Inferior parietal cortex (tissue), 1 donor: Measurements from ENCODE around the gene KDM4E.

ENCODE experiments used
- DNase-seq: peaks from one replicate; pipeline ENCODE4 v3.0.0-alpha.2; 2016; ENCODE audit errors: extremely low spot score

Gene KDM4E

GRCh38 chr11:95050595-95051202 is 25.6 kb downstream of the KDM4E start:
- no peak for DNase-seq

- no peak for DNase-seq
These were observed 29.3 kb downstream of the KDM4E start for GRCh38 chr11:95054356-95054755.

GRCh38 chr11:95055283-95055897 is 30.3 kb downstream of the KDM4E start:
- DNase-seq, result no peak

GRCh38 chr11:95057959-95058358 is 32.9 kb downstream of the KDM4E start:
- no peak for DNase-seq

- DNase-seq, result no peak
These were observed 33.6 kb downstream of the KDM4E start for GRCh38 chr11:95058621-95059020.

GRCh38 chr11:95059046-95059445 is 34.0 kb downstream of the KDM4E start:
- no peak for DNase-seq

GRCh38 chr11:95065336-95065735 is 40.3 kb downstream of the KDM4E start:
- DNase-seq, result no peak

GRCh38 chr11:95066716-95067038 is 41.6 kb downstream of the KDM4E start, which contains the start of gene SRSF8:
TSS of gene SRSF8 (plus strand) at chr11:95066919. CDS start at chr11:95067227, 308 bp downstream.
- DNase-seq, result no peak

GRCh38 chr11:95067039-95067840 is 42.2 kb downstream of the KDM4E start:
- peak; percentile 81 for DNase-seq

GRCh38 chr11:95067841-95068219 is 42.8 kb downstream of the KDM4E start:
- DNase-seq, result peak; percentile 74

GRCh38 chr11:95068549-95068948 is 43.5 kb downstream of the KDM4E start:
- peak; percentile 86 for DNase-seq

GRCh38 chr11:95070471-95070870 is 45.4 kb downstream of the KDM4E start:
- no peak for DNase-seq

- no peak for DNase-seq
These were observed 47.9 kb downstream of the KDM4E start for GRCh38 chr11:95072948-95073347.

GRCh38 chr11:95074792-95075563 is 49.9 kb downstream of the KDM4E start:
- no peak for DNase-seq

GRCh38 chr11:95076416-95076815 is 51.4 kb downstream of the KDM4E start:
- no peak for DNase-seq

- DNase-seq, result no peak
These were observed 51.9 kb downstream of the KDM4E start for GRCh38 chr11:95076981-95077380.
